GM18873 (cell line): ENCODE measurements around the gene NHERF1.
A peak's percentile ranks its signal among the peaks of the same experiment; 100 is the strongest.

Experiments used
- ATAC-seq: cut with Tn5 transposase; IDR thresholded peaks from one replicate; pipeline ENCODE4 v1.9.1; 2021; ENCODE audit warnings: mild to moderate bottlenecking, moderate library complexity, moderate number of reproducible peaks; ENCODE audit not compliant: unreplicated experiment, low FRiP score

Gene NHERF1

DNA sequence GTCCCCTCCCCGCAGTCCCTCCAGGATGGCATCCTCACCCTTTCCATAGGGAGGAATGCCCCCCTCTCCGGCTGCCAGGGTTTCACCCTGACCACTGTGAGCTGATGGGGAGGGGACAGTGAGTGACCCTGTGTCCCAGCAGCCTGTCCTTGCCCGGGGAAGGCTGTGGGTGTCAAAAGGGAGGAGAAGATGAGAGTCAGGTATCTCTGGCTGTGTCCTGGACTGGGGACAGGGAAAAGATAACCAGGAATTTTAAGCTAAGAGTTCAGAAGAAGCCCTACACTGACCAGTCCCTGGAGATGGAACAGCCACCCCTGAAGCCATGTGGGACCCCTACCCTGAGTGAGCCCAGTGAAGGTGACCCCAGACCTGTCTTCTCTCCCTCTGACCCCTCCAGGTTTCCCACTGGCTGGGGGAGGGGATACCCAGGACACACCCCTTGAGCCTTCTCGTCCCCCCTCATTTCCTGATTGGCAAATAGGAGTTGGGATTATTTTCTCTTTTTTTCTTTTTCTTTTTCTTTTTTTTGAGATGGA is 16.4 kb downstream of the NHERF1 start:
- ATAC-seq, result no peak

- no peak for ATAC-seq
Observed at GRCh38 chr17:74766413-74766812, 18.0 kb downstream of the NHERF1 start.

GRCh38 chr17:74767111-74767516 is 18.7 kb downstream of the NHERF1 start:
- no peak for ATAC-seq

- no peak for ATAC-seq
Observed at GRCh38 chr17:74768069-74768762, 19.8 kb downstream of the NHERF1 start.

- no peak for ATAC-seq
Observed at GRCh38 chr17:74768763-74769114, 20.3 kb downstream of the NHERF1 start.

GRCh38 chr17:74769266-74769855 is 20.9 kb downstream of the NHERF1 start:
- ATAC-seq, result no peak

- no peak for ATAC-seq
Observed at GRCh38 chr17:74769856-74770497, 21.5 kb downstream of the NHERF1 start.

DNA sequence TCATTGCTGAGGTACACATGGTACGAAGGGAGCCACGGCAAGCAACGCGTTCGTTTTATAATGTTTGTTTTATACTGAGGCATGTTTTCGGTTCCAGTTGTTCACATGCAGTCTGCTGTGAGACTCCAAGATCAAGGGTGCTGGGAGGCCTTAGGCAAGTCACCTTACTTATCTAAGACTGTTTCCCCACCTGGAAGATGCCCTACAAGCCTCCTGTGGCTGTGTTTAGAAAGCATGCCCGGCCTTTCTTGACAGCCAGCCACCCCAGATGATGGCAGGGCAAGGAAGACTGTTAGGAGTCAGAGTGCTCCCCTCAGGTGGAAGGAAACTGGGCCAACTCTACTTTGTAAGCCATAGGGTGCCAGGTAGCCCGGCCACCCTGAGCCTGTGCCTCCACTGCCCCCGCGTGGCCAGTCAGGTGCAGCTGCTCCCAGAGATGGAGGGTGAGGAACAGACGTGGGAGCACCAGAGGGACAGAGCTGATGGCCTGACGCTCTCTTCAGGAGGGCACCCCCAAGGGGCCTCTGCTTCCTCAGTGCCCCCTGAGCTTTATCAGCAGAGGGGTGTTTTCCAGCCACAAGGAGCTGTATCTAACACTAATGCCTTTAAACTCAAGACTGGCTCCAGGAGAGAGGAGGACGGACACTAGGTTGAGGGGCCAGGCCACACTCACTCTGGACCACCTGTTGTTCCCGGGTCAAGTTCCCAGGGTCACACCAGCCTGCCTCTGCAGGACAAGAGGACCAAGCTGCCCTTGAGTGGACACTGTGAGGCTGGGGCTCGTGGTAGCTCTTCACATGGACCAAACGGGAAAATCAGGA is 22.3 kb downstream of the NHERF1 start:
- ATAC-seq, result no peak

DNA sequence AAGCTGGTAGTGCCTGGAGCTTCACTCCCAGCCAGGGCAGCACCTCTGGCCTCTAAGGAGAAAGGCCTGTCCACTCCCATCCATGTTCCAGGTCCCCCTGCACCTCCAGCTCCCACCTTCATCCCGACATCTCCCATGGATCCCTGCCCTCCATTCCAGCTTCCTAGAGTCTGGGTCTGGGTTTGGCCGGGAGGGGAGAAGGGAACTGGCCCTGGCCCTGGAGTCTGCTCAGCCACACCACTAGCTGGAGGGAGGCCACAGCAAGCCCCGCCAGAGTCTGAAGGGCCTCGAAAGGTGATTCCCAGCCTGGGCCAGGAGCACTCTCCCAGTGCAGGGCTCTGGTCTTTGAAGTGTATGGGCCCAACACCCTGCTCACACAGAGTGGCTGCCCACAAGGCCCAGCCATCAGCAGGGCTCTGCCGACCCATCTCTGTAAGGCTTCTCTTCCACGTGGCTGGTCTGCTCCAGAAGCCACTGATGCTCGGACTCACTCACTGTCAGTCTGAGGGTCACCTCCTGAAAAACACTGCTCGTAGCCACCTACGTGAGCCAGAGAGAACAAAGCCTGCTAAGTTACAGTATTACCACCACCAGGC is 23.0 kb downstream of the NHERF1 start:
- ATAC-seq, result no peak

- no peak for ATAC-seq
Observed at GRCh38 chr17:74772053-74772452, 23.6 kb downstream of the NHERF1 start.

- ATAC-seq, result no peak
Observed at GRCh38 chr17:74773414-74773813, 25.0 kb downstream of the NHERF1 start.

DNA sequence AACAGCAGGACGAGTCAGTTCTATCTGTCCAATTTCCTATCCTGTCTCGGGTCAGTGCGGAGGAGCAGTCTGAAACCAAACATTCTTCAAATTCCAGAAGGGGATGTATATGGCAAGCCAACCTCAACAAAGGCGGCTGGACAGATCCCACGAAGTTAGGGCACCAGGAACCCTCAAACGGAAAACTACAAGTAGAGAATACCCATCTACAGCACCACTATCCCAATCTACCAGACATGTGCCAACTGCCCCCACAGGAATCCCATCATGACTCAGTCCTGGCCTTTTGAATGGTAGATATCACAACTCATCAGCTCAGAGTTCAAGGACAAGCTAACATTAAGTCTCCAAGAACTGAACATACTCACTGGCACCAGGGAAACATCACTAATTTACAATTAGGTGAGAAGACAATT is 25.5 kb downstream of the NHERF1 start:
- no peak for ATAC-seq

GRCh38 chr17:74775409-74776043 is 27.1 kb downstream of the NHERF1 start:
- ATAC-seq, result no peak

DNA sequence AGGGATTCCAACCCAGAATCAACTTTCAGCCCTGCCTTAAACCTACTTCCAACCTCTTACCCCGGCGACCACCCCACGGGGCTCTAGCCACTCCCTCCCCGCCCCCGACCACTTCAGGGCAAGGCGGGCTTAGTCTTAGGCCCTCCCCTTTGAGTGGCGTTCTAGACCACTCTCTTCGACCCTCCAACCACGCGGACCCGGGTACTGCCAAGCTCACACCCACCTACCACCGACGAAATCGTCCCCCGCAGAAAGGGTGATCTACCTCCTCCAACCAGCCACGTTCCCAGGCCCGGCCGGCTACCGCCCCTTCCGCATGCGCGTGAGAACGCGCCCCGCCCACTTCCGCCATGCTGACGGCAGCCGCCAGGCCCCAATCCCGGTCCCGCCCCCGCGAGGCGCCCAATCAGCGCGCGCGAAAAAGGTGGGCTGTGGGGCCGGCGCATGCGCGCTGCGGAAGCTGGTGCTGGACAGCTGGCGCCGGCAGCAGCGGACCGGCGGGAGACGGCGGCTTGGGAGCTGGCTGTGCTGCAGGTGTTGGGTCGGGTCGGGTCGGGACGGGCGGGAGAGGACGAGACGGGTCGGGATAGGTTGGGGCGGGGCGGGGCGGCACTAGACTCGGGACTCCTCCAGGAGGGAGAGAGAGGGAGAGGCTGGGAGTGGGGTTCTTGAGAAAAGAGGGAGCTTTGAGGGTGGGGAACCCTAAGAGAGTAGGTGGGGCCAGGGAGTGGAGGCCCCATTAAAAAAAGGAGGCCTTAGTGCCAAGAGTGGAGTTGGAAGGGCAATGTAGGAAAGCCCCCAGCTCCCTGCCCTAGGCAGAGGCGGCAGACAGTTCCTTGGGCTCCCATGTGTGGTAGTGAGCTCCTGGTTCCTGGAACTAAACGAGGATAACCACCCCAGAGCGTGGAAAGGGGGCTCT is 27.9 kb downstream of the NHERF1 start, which contains the start of gene NAT9:
Gene NAT9, minus strand, starts transcription at position 302 of the 919 bp plus-strand sequence. CDS start 647 bp downstream, outside the sequence.
- ATAC-seq, result peak; percentile 47

DNA sequence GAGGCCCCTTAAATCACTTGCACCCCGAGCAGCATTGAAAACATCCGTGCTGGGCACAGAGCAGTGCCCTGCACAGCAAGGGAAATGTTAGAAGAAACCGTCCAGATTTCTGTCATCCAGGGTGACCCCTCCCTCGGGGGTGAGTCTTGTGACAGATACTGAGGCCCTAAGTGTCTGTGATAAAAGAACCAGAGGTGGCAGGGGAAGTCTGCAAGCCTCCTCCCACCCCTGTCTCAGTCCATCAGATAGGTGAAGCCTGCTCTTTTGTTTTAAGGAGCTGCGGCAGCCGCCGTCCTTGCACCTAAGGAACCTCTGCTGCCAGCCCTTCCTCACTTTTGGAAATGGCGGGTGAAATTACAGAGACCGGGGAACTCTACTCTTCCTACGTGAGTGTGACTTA is 28.6 kb downstream of the NHERF1 start:
- no peak for ATAC-seq

DNA sequence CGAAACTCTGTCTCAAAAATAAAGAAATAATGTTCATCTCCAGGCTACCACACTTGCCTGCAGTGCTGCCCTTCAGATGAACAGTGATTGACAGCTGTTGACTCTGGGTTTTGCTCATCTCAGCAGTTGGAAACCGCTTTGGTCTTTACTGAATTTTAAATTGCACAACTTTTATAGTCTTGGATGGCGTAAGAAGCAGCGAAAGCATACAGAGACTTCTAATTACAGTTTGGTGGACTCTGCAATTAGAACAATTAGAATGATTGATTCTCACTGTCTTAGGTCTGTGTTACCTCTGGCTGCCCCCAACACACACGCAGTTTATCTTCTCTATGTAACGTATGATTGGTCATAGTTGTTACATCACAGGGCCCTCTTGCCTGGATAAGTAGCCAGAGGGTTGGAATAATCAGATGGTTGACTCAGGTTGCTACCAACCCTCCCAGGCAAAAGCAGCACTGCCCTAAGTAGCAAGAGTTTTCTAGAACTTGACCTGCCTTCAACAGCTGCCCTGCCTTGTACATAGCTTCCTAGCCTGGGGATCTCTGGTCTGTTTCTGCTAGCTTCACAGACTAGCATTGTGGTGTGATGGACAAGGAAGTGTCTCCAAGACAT is 29.6 kb downstream of the NHERF1 start:
- no peak for ATAC-seq

DNA sequence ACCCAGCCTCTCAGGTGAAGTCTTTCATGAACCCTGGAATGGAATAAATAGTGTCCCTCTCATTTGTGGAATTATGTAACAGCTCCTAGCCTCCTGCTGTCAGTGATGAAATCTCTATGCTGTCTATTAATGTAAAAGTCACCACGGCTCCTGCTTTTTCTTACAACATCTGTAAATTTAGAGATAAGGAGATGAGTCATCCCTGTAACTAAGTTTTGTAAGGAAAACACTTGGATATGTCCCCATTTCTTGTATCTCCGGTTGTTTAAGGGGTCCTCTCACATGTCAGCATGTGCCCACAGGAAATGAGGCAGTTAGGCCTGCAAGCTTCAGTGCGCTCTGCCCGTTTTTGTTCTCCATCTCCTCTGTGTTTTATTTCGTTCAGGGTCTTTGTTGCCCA is 30.5 kb downstream of the NHERF1 start:
- no peak for ATAC-seq

DNA sequence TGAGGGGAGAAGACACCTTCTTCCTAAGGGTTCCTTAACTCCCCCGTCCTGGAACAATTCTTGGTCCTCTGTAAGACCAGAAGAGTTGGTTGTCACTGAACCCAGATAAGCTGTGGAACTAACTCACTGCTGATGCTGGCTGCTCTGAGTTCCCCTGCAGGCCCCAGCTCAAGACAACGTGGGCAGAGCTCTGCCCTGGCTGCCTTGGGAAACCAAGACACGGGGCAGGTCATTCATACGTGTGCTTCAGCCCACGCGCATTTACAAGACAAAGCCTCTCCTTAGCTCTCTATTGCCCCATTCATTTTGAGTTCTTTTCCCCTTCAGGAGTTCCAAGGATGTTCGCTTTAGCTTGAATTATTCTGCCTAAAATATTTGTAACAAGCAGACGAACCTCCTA is 31.1 kb downstream of the NHERF1 start:
- ATAC-seq, result no peak
